ENCODE results near the gene PRR19.

Gene PRR19

GRCh38 chr19:42271045-42271419, 30.9 kb upstream of the PRR19 start:
- no peak for FAIRE-seq

- no peak for FAIRE-seq
These were observed 29.9 kb upstream of the PRR19 start for GRCh38 chr19:42271861-42272534.

GRCh38 chr19:42272535-42272897, 29.4 kb upstream of the PRR19 start:
- FAIRE-seq = no peak

- FAIRE-seq = no peak
These were observed 28.9 kb upstream of the PRR19 start for GRCh38 chr19:42272989-42273406.

GRCh38 chr19:42273407-42274064, 28.4 kb upstream of the PRR19 start:
- no peak for FAIRE-seq

GRCh38 chr19:42274065-42274682, 27.8 kb upstream of the PRR19 start:
- no peak for FAIRE-seq

- no peak for FAIRE-seq
These were observed 26.8 kb upstream of the PRR19 start for GRCh38 chr19:42275103-42275502.

GRCh38 chr19:42275517-42275916, 26.4 kb upstream of the PRR19 start:
- FAIRE-seq = no peak

- FAIRE-seq = no peak
These were observed 25.6 kb upstream of the PRR19 start for GRCh38 chr19:42276284-42276683.

GRCh38 chr19:42276821-42277220, 25.1 kb upstream of the PRR19 start:
- no peak for FAIRE-seq

- FAIRE-seq = no peak
These were observed 24.0 kb upstream of the PRR19 start for GRCh38 chr19:42277821-42278451.

GRCh38 chr19:42278452-42279154, 23.3 kb upstream of the PRR19 start:
- FAIRE-seq = no peak

GRCh38 chr19:42279155-42279901, 22.6 kb upstream of the PRR19 start:
- no peak for FAIRE-seq

GRCh38 chr19:42279902-42280814, 21.8 kb upstream of the PRR19 start:
- FAIRE-seq = no peak

- FAIRE-seq = no peak
These were observed 21.2 kb upstream of the PRR19 start for GRCh38 chr19:42280815-42281145.

- no peak for FAIRE-seq
These were observed 20.6 kb upstream of the PRR19 start for GRCh38 chr19:42281146-42281826.

- FAIRE-seq = no peak
These were observed 19.8 kb upstream of the PRR19 start for GRCh38 chr19:42281827-42282762.

- FAIRE-seq = no peak
These were observed 19.1 kb upstream of the PRR19 start for GRCh38 chr19:42282819-42283187.

- no peak for FAIRE-seq
These were observed 18.5 kb upstream of the PRR19 start for GRCh38 chr19:42283188-42284065.

Measured in colon (tissue), 2 donors.